ENCODE measurements around the gene ACSF3. TPM values are rescaled to one million over a fixed set of nuclear protein-coding genes. Genes with fewer than 3 reads are reported as not detected.

ACSF3 gene
- total and polyA plus RNA-seq, 2 of the 4 experiments (the other 2 are of a cell fraction): 9.5 to 14.2 TPM

DNA sequence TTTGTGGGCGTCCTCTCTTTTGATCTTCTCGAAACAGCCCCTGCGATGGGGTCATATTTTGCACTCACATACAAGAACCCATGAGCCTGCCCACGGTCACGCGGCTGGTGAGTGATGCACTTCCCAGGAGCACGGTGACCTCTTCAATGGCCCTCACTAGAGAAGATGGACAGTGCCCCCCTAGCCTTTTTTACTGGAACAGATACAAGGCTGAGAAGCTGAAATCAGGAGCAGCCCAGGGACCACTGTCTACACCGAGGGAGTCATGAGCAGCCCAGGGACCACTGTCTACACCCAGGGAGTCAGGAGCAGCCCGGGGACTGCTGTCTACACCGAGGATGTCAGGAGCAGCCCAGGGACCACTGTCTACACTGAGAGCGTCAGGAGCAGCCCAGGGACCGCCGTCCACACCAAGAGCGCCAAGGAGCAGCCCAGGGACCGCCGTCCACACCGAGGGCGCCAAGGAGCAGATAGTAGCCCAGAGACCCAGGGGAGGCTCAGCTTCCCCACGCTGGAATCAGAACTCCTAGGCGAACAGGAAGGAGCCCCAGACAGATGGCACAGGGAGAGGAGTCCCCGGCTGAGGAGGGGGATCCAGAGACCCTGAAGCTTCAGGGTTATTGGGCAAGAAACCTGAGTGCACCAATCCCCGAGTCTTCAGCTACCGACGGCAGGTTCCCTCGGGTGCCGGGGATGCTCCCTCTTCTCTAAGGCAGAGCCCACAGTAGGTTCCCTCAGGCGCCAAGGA is 23.7 kb downstream of the ACSF3 start:
- Histone ChIP-seq H4K91ac (ENCODE audit: insufficient read depth, low read depth, low read length) (no peak overlapping the region), H3K36me3 (ENCODE audit: control insufficient read depth, insufficient read depth, low read length) (peaks cover 63% of the 10 kb centered on the region), H2BK5ac (ENCODE audit: low read depth, low read length, poor library complexity, severe bottlenecking) (no peak overlapping the region), H4K8ac (ENCODE audit: low read depth in 2 of 2, low read length in 2 of 2) (no peak overlapping the region), H3K18ac (ENCODE audit: low read depth, low read length) (no peak overlapping the region), H3K27ac (ENCODE audit: insufficient read depth, low read length) (no peak overlapping the region), H4K5ac (ENCODE audit: low read depth, low read length) (no peak overlapping the region), H3K4ac (ENCODE audit: low read depth, low read length) (no peak overlapping the region), H2AK9ac (replicated peaks; ENCODE audit: low read depth, low read length, poor library complexity) (no peak overlapping the region), H2AFZ (replicated peaks; ENCODE audit: low read length, poor library complexity) (no peak overlapping the region), H3K9ac (ENCODE audit: low read depth, low read length) (no peak overlapping the region), H3K14ac (replicated peaks; ENCODE audit: low read depth, low read length) (no peak overlapping the region), H3K27me3 (ENCODE audit: control insufficient read depth, insufficient read depth, low read length) (no peaks in the 10 kb centered on the region), H2BK20ac (ENCODE audit: low read depth, low read length) (no peak overlapping the region), H2AK5ac (ENCODE audit: low read depth, low read length) (no peak overlapping the region), H3K4me1 (ENCODE audit: control insufficient read depth, insufficient read depth, low read length) (no peaks in the 10 kb centered on the region), H3K9me3 (ENCODE audit: control insufficient read depth, insufficient read depth, low read length) (no peaks in the 10 kb centered on the region), H2BK120ac (ENCODE audit: low read depth, low read length) (no peak overlapping the region), H3K9me1 (ENCODE audit: insufficient read depth, low read length) (peaks cover 6% of the 10 kb centered on the region; the same call in 1 of the 2 replicates), H3K4me3 (ENCODE audit: insufficient read depth, low read depth, low read length) (no peak overlapping the region), H3K56ac (ENCODE audit: extremely low read depth, insufficient read depth, low read length) (no peak overlapping the region), H2BK15ac (ENCODE audit: low read depth, low read length) (no peak overlapping the region), H4K20me1 (ENCODE audit: insufficient read depth, low read length) (no peaks in the 10 kb centered on the region; the same call in 1 of the 2 replicates), H3K23ac (ENCODE audit: low read depth, low read length) (no peak overlapping the region), H3K4me2 (ENCODE audit: low read depth, low read length) (no peak overlapping the region), H3K79me1 (ENCODE audit: low read depth in 1 of 2, low read length in 2 of 2) (no peaks in the 10 kb centered on the region; a peak in 2 of 4 replicates)
- intact Hi-C loops (cut with micrococcal nuclease): no loop called here
- no peak for ATAC-seq (ENCODE audit: low read depth)
- no peak for DNase-seq
- dilution Hi-C loops (cut with HindIII; ENCODE audit: low sequenced_read_pairs, unreplicated experiment): no loop called here
- CTCF ChIA-PET: no interaction called here
- 90% methylated on average over 10 of the region's 27 CpGs; no CpG with 5 or more reads in 1 of the 2 experiments for WGBS, 2 experiments (ENCODE audit: extremely low coverage in 2 of 2, insufficient read length in 1 of 2)
- POLR2A ChIA-PET (ENCODE audit: unreplicated experiment): no interaction called here
- TF ChIP-seq RFX5 (IDR thresholded peaks at IDR 0.05; ENCODE audit: low read depth, low read length) (no peak), FOS (IDR thresholded peaks at IDR 0.05; ENCODE audit: low read depth, low read length) (no peak), MAZ (IDR thresholded peaks at IDR 0.05; ENCODE audit: borderline replicate concordance, low read depth, low read length) (no peak), POLR2A (IDR thresholded peaks at IDR 0.05; ENCODE audit: low read depth, low read length) (no peak), USF2 (IDR thresholded peaks at IDR 0.05; ENCODE audit: low read depth, low read length) (no peak), BHLHE40 (IDR thresholded peaks at IDR 0.05; ENCODE audit: low read depth, low read length) (no peak), MXI1 (IDR thresholded peaks at IDR 0.05; ENCODE audit: borderline replicate concordance, low read depth, low read length) (no peak), CEBPB (IDR thresholded peaks at IDR 0.05; ENCODE audit: low read depth, low read length) (no peak), CTCF (conservative IDR thresholded peaks at IDR 0.05; ENCODE audit: low read depth, low read length) (no peak), RCOR1 (IDR thresholded peaks at IDR 0.05; ENCODE audit: insufficient replicate concordance, low read length) (no peak), NFE2L2 (IDR thresholded peaks at IDR 0.05; ENCODE audit: low read depth, low read length) (no peak), RAD21 (IDR thresholded peaks at IDR 0.05; ENCODE audit: low read length) (no peak), MAFK (IDR thresholded peaks at IDR 0.05; ENCODE audit: low read depth, low read length) (no peak), CHD1 (IDR thresholded peaks at IDR 0.05; ENCODE audit: low read depth, low read length) (no peak), SMC3 (IDR thresholded peaks at IDR 0.05; ENCODE audit: low read depth, low read length) (no peak)
- TF ChIP-seq, protein P1, sequence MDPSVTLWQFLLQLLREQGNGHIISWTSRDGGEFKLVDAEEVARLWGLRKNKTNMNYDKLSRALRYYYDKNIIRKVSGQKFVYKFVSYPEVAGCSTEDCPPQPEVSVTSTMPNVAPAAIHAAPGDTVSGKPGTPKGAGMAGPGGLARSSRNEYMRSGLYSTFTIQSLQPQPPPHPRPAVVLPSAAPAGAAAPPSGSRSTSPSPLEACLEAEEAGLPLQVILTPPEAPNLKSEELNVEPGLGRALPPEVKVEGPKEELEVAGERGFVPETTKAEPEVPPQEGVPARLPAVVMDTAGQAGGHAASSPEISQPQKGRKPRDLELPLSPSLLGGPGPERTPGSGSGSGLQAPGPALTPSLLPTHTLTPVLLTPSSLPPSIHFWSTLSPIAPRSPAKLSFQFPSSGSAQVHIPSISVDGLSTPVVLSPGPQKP (IDR thresholded peaks at IDR 0.05; ENCODE audit: borderline replicate concordance, low read depth, low read length): no peak
- BruUV-seq (replicated peaks): no TSS peak
- in situ Hi-C loops (cut with MboI; ENCODE audit: low sequenced_read_pairs): no loop called here
